Activated T-helper 1 cell treated with anti-CD3 and anti-CD28 coated beads, Interleukin-12 subunit alpha, Interleukin-12 subunit beta, Interleukin-2, Interleukin-4 antibody, amounts not matched to agents 30 ng/mL and 10 ng/mL and 1 ng/mL, durations not matched to agents 14 hours and 24 hours and 36 hours (primary cell): ENCODE data around the gene SPATA45. TPM values are rescaled to one million over a fixed set of nuclear protein-coding genes. Genes with fewer than 3 reads are reported as not detected.
"Not testable (repeated sequence)": the region's sequence is repeated elsewhere in the genome, so short reads cannot be mapped to it uniquely, and the experiment has no call there.

ENCODE experiments used
- DNase-seq: peaks from one replicate; pipeline ENCODE4 v3.0.0; 2021; ENCODE audit warnings: low spot score
- H3K27ac Mint-ChIP-seq: one replicate; pipeline ENCODE4 v1.8.0; 2021; ENCODE audit warnings: mild to moderate bottlenecking, mixed read lengths
- H3K27me3 Mint-ChIP-seq: one replicate; pipeline ENCODE4 v1.8.0; 2022; ENCODE audit warnings: mild to moderate bottlenecking, moderate library complexity, mixed read lengths; ENCODE audit not compliant: insufficient read depth
- H3K36me3 Mint-ChIP-seq: one replicate; pipeline ENCODE4 v1.8.0; 2021; ENCODE audit warnings: low read depth, mixed read lengths
- H3K4me1 Mint-ChIP-seq: one replicate; pipeline ENCODE4 v1.8.0; 2021; ENCODE audit warnings: low read depth, mixed read lengths
- H3K4me3 Mint-ChIP-seq: one replicate; pipeline ENCODE4 v1.8.0; 2021; ENCODE audit warnings: mild to moderate bottlenecking, moderate library complexity, mixed read lengths
- H3K9me3 Mint-ChIP-seq: one replicate; pipeline ENCODE4 v1.8.0; 2021; ENCODE audit warnings: mixed read lengths
- intact Hi-C: fragments of 100-400 bp; cut with micrococcal nuclease; formaldehyde crosslinking; loops from one replicate; pipeline ENCODE4 v1.15.1; 2024
- total RNA-seq: library from RNA; stranded (reverse); gene quantifications from 2 replicates; pipeline ENCODE4 v1.2.3, GENCODE V29; 2022

The SPATA45 gene
- total RNA-seq, 1 donor from 2014 or later: not detected

GRCh38 chr1:212858461-212859265 is 11.2 kb upstream of the SPATA45 start:
- intact Hi-C loops: loop anchor here (1.0 to 5.0 kb wide), 9 partner anchors 67 to 1281 kb away; partner anchors contain the start of genes ANGEL2, NSL1, RPS6KC1 and SLC30A1

GRCh38 chr1:212857992-212858460 is 10.6 kb upstream of the SPATA45 start, which contains the start of gene FLVCR1:
Gene FLVCR1 (plus strand): TSS chr1:212858275. CDS start chr1:212858453, 178 bp downstream.
- Mint-ChIP-seq H3K9me3 (no peaks in the 10 kb centered on the region), H3K36me3 (peaks cover 11% of the 10 kb centered on the region), H3K27me3 (peaks cover 2% of the 10 kb centered on the region), H3K4me3 (peak within 1 kb of the TSS; percentile 53), H3K27ac (peak within 1 kb of the TSS; percentile 98), H3K4me1 (peaks cover 15% of the 10 kb centered on the region)
- DNase-seq: peak; percentile 96
- intact Hi-C loops: loop anchor here (1.0 to 5.0 kb wide), 9 partner anchors 67 to 1281 kb away; partner anchors contain the start of genes ANGEL2, NSL1, RPS6KC1 and SLC30A1

More at GRCh38 chr1:212858461-212859265, 11.2 kb upstream of the SPATA45 start:
- peaks cover 15% of the 10 kb centered on the region for H3K4me1 Mint-ChIP-seq
- H3K27me3 Mint-ChIP-seq: peaks cover 2% of the 10 kb centered on the region
- peak; percentile 7 for DNase-seq
- peaks cover 14% of the 10 kb centered on the region for H3K36me3 Mint-ChIP-seq
- no peak overlapping the region for H3K4me3 Mint-ChIP-seq
- H3K27ac Mint-ChIP-seq: peak overlapping the region; percentile 98
- no peaks in the 10 kb centered on the region for H3K9me3 Mint-ChIP-seq

- intact Hi-C loops: loop anchor here (5.0 kb wide), 3 partner anchors 216 to 1279 kb away; partner anchors contain the start of gene SLC30A1
- peaks cover 8% of the 10 kb centered on the region for H3K36me3 Mint-ChIP-seq
- no peaks in the 10 kb centered on the region for H3K9me3 Mint-ChIP-seq
- no peak overlapping the region for H3K27ac Mint-ChIP-seq
- H3K4me1 Mint-ChIP-seq: peaks cover 15% of the 10 kb centered on the region
- DNase-seq: no peak
- peak overlapping the region; percentile 53 for H3K4me3 Mint-ChIP-seq
- H3K27me3 Mint-ChIP-seq: peaks cover 2% of the 10 kb centered on the region
These were observed 9.3 kb upstream of the SPATA45 start for GRCh38 chr1:212856755-212857154.

- Mint-ChIP-seq H3K27me3 (peaks cover 2% of the 10 kb centered on the region), H3K9me3 (no peaks in the 10 kb centered on the region), H3K36me3 (peaks cover 5% of the 10 kb centered on the region), H3K4me1 (peaks cover 8% of the 10 kb centered on the region), H3K4me3 (no peak overlapping the region), H3K27ac (no peak overlapping the region)
- no peak for DNase-seq
- intact Hi-C loops: no loop called here
These were observed 6.2 kb upstream of the SPATA45 start for GRCh38 chr1:212853658-212854057.

GRCh38 chr1:212852105-212852688 is 4.7 kb upstream of the SPATA45 start:
- Mint-ChIP-seq H3K36me3 (peaks cover 5% of the 10 kb centered on the region), H3K4me3 (no peak overlapping the region), H3K9me3 (no peaks in the 10 kb centered on the region), H3K27me3 (no peaks in the 10 kb centered on the region), H3K4me1 (peaks cover 8% of the 10 kb centered on the region), H3K27ac (no peak overlapping the region)
- no peak for DNase-seq
- intact Hi-C loops: no loop called here

- H3K27me3 Mint-ChIP-seq, H3K9me3 Mint-ChIP-seq, H3K4me1 Mint-ChIP-seq, H3K4me3 Mint-ChIP-seq, DNase-seq, H3K36me3 Mint-ChIP-seq, H3K27ac Mint-ChIP-seq, intact Hi-C loops: not testable (repeated sequence)
These were observed 2.9 kb downstream of the SPATA45 start for GRCh38 chr1:212844521-212844920.

- Mint-ChIP-seq H3K27ac (no peak overlapping the region), H3K27me3 (peaks cover 7% of the 10 kb centered on the region), H3K4me3 (no peak overlapping the region), H3K4me1 (no peaks in the 10 kb centered on the region), H3K36me3 (no peaks in the 10 kb centered on the region), H3K9me3 (no peaks in the 10 kb centered on the region)
- no peak for DNase-seq
- intact Hi-C loops: no loop called here
These were observed 9.3 kb downstream of the SPATA45 start for GRCh38 chr1:212838145-212838544.

GRCh38 chr1:212833211-212834207 is 13.9 kb downstream of the SPATA45 start:
- intact Hi-C loops, H3K36me3 Mint-ChIP-seq, DNase-seq, H3K27ac Mint-ChIP-seq, H3K27me3 Mint-ChIP-seq, H3K4me1 Mint-ChIP-seq, H3K9me3 Mint-ChIP-seq, H3K4me3 Mint-ChIP-seq: not testable (repeated sequence)

- no peak for DNase-seq
- Mint-ChIP-seq H3K36me3 (peaks cover 2% of the 10 kb centered on the region), H3K9me3 (peaks cover 20% of the 10 kb centered on the region), H3K27ac (no peak overlapping the region), H3K4me1 (no peaks in the 10 kb centered on the region), H3K27me3 (peaks cover 10% of the 10 kb centered on the region), H3K4me3 (no peak overlapping the region)
- intact Hi-C loops: no loop called here
These were observed 19.1 kb downstream of the SPATA45 start for GRCh38 chr1:212828395-212828794.

GRCh38 chr1:212827831-212828278 is 19.6 kb downstream of the SPATA45 start:
- no peak for DNase-seq

GRCh38 chr1:212827171-212827776 is 20.2 kb downstream of the SPATA45 start:
- no peak for DNase-seq
- H3K27me3 Mint-ChIP-seq: peaks cover 10% of the 10 kb centered on the region
- peaks cover 20% of the 10 kb centered on the region for H3K9me3 Mint-ChIP-seq
- intact Hi-C loops: no loop called here
- no peak overlapping the region for H3K27ac Mint-ChIP-seq
- no peak overlapping the region for H3K4me3 Mint-ChIP-seq
- peaks cover 2% of the 10 kb centered on the region for H3K36me3 Mint-ChIP-seq
- no peaks in the 10 kb centered on the region for H3K4me1 Mint-ChIP-seq

More at GRCh38 chr1:212827831-212828278, 19.6 kb downstream of the SPATA45 start:
- Mint-ChIP-seq H3K36me3 (peaks cover 2% of the 10 kb centered on the region), H3K4me3 (no peak overlapping the region), H3K27ac (no peak overlapping the region), H3K4me1 (no peaks in the 10 kb centered on the region), H3K9me3 (peaks cover 20% of the 10 kb centered on the region), H3K27me3 (peaks cover 10% of the 10 kb centered on the region)
- intact Hi-C loops: no loop called here
